ENCODE data around the gene CIAO2B.

Gene CIAO2B

GRCh38 chr16:66936889-66937554 lies 2.8 kb upstream of the CIAO2B start:
- no peak for DNase-seq

- no peak for DNase-seq
These were observed 2.3 kb upstream of the CIAO2B start for GRCh38 chr16:66936462-66936861.

- DNase-seq, result no peak
These were observed 1.3 kb upstream of the CIAO2B start, which contains the start of gene CES2 for GRCh38 chr16:66935314-66936011. Gene CES2, plus strand, starts transcription at chr16:66935516. Its CDS starts 120 bp downstream, at chr16:66935636.

GRCh38 chr16:66934839-66935313 lies 674 bp upstream of the CIAO2B start:
- DNase-seq, result peak in 1 of 2 experiments; percentile 42

- DNase-seq, result peak; percentile 63 to 71
These were observed 445 bp downstream of the CIAO2B start for GRCh38 chr16:66933776-66934137.

GRCh38 chr16:66932076-66932475 lies 2.1 kb downstream of the CIAO2B start:
- no peak for DNase-seq

GRCh38 chr16:66931665-66932064 lies 2.5 kb downstream of the CIAO2B start:
- DNase-seq, result no peak

- DNase-seq, result no peak
These were observed 4.0 kb downstream of the CIAO2B start for GRCh38 chr16:66930189-66930588.

- DNase-seq, result peak; percentile 57 to 70
These were observed 5.4 kb downstream of the CIAO2B start for GRCh38 chr16:66928702-66929388.

GRCh38 chr16:66927918-66928649 lies 6.1 kb downstream of the CIAO2B start:
- DNase-seq, result no peak

GRCh38 chr16:66926961-66927436 lies 7.2 kb downstream of the CIAO2B start:
- no peak for DNase-seq

GRCh38 chr16:66926171-66926947 lies 7.8 kb downstream of the CIAO2B start:
- DNase-seq, result no peak

GRCh38 chr16:66925322-66925840 lies 8.8 kb downstream of the CIAO2B start, which contains the start of gene RRAD:
Gene RRAD, minus strand, starts transcription at chr16:66925535. Its CDS starts 356 bp downstream, at chr16:66925179.
- DNase-seq, result no peak

GRCh38 chr16:66924527-66925321 lies 9.5 kb downstream of the CIAO2B start:
- DNase-seq, result peak; percentile 58 to 71

- DNase-seq, result no peak
These were observed 10.3 kb downstream of the CIAO2B start for GRCh38 chr16:66923866-66924265.

- DNase-seq, result no peak
These were observed 10.9 kb downstream of the CIAO2B start for GRCh38 chr16:66923247-66923731.

- DNase-seq, result no peak
These were observed 12.3 kb downstream of the CIAO2B start for GRCh38 chr16:66921729-66922450.

GRCh38 chr16:66920924-66921680 lies 13.1 kb downstream of the CIAO2B start:
- no peak for DNase-seq

- DNase-seq, result no peak
These were observed 14.0 kb downstream of the CIAO2B start for GRCh38 chr16:66920299-66920590.
